GM18511 (cell line): Measurements from ENCODE around the gene F12.
"Not testable (repeated sequence)": the region's sequence is repeated elsewhere in the genome, so short reads cannot be mapped to it uniquely, and the experiment has no call there.

Experiments used
- ATAC-seq: cut with Tn5 transposase; IDR thresholded peaks from one replicate; pipeline ENCODE4 v1.9.1; 2021; ENCODE audit warnings: mild to moderate bottlenecking, moderate library complexity; ENCODE audit not compliant: unreplicated experiment

F12 gene

GRCh38 chr5:177390363-177391300 is 18.7 kb downstream of the F12 start:
- ATAC-seq = peak; percentile 67

DNA sequence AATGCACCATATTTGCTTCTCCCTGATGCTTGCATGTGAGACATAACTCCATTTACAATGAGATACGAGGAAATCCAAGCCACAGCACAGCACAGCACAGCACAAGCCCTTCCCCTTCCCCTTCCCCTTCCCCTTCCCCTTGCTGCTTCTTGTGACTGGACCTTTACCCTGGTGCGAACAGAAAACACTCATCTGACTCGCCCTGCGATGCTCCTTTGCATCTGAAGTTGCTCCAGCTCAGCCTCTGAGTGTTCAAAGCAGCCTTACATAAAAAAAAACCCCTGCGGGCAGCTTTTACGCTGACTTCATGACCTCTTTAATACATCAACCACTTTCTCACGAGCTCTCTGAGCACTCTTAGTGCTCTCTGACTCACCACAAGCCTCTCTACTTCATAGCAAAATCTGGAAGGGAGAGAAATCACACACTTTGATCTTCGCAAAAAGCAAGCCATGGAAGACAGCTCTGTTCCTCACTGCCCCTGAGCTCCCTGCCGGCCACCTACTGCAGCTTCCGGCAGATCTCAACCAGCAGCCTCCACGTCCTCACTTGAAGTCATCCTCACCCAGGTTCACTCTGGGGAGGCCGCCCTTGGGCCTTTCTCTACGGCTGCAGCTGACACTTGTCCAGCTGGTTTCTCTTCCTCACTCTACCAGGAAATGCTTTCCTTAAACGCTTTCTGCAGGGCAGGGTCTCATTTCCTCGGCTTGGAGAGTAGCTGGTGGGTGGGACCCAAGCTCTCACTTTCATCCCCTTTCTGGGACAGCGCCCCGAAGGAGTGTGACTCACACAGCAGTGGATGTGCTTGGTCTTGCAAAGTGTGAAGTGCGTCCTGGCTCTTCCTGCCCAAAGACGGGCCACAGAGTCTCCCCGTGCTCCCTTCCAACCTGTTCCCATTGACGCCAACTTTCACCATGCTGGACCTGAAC is 19.9 kb downstream of the F12 start:
- ATAC-seq = peak; percentile 51

- no peak for ATAC-seq
Observed at GRCh38 chr5:177388521-177389052, 20.8 kb downstream of the F12 start.

- no peak for ATAC-seq
Observed at GRCh38 chr5:177387405-177387804, 22.0 kb downstream of the F12 start.

DNA sequence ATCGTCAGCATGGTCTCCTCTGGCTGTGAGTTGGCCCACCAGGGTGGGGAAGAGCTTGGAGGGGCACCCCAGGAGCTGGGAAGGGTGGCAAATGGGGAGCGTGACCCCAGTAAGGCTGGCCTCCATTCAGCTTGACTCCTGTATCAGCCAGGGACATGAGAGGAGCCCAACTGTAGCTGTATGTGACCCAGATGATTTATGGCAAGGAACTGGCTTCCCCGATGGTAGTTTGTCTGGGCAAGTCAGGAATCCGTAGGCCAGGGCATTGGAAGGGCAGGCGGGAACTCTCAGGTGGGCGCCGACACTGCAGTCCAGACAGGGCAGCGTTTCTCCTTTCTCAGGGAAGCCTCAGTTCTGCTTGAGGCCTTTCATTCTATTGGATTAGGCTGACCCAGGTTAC is 22.8 kb downstream of the F12 start:
- ATAC-seq = no peak

DNA sequence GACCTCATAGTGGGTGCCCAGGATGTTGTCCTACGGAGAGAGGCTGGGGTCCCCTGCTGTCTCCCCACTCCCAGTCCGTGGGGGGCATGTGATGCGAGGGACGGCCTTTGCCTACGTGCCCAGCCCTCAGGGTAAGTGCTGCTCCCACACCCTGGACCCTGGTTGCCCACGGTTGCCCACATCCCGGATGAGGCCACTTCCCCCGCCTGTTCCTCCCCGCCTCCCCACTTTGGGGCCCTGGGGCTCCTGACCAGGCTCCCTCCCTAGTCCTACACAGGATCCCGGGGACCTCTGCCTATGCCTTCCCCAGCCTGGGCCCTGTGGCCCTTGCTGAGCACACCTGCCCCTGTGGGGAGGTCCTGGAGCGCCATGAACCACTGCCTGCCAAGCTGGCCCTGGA is 23.6 kb downstream of the F12 start:
- no peak for ATAC-seq

- no peak for ATAC-seq
Observed at GRCh38 chr5:177384134-177384533, 25.2 kb downstream of the F12 start, which contains the start of gene SLC34A1. SLC34A1 (plus strand) TSS chr5:177384434; CDS start chr5:177385742, 1,308 bp downstream.

DNA sequence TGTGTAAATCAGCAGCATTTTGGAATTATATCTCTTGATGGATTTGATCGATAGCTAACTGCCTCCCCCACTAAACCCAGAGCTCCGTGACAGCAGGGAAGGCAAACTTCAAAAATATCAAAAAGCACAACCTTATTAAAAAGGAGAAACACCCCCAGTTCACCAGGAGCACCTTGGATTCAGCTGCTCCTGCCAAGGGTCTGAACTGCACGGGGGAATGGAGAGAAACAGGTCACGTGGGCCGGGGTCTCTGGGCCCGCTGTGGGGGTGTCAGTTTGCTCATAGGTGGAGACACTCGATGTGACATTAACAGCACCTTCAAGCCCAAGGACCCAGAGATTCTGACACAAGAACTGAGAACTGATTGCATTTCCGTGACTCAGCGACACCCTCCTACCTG is 26.2 kb downstream of the F12 start:
- no peak for ATAC-seq

- no peak for ATAC-seq
Observed at GRCh38 chr5:177382423-177383029, 26.8 kb downstream of the F12 start.

DNA sequence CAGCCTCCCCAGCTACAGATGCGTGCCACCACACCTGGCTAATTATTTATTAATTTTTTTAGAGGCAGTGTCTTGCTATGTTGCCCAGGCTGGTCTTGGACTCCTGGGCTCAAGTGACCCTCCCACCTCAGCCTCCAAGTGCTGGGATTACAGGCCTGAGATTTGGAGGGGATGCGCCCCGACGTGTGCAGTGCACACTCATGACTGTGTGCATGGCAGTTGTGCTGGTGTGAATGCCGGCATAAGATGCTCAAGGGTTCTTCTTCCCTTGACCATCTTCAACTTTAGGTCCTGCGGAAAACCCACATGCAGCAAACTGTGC is 28.6 kb downstream of the F12 start:
- no peak for ATAC-seq

GRCh38 chr5:177378884-177379883 is 30.2 kb downstream of the F12 start:
- no peak for ATAC-seq

- no peak for ATAC-seq
Observed at GRCh38 chr5:177377851-177378776, 31.2 kb downstream of the F12 start.

DNA sequence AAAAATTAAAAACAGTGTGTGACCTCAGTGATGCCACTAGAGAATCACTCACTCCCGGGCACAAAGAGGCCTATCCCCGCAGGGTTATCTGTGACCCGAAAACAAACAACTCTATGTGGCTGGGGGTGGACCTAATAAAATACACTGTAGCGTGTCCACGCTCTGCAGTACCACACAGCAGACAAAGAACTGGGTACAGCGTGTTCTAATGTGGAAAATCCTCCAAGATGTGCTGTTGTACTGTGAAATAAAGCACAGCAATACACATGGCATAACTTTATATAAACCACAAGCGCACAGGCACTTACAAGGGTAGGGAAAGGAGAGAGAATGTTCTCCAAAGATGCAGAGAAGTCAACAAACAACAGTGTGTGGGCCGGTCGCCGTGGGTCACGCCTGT is 33.3 kb downstream of the F12 start:
- ATAC-seq = no peak

DNA sequence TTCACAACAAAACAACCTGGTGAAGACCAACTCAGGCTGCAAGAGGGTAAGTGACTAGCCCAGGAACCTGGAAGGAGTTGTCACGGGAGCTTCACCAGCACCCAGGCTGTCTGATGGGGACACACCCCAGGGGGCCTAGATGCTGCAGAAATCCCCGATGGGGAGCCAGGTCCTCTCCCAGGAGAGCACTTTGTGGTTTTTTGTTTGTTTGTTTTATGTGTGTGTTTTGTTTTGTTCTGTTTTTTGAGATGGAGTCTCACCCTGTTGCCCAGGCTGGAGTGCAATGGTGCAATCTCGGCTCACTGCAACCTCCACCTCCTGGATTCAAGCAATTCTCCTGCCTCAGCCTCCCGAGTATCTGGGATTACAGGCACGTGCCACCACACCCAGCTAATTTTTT is 33.8 kb downstream of the F12 start:
- ATAC-seq = not testable (repeated sequence)

DNA sequence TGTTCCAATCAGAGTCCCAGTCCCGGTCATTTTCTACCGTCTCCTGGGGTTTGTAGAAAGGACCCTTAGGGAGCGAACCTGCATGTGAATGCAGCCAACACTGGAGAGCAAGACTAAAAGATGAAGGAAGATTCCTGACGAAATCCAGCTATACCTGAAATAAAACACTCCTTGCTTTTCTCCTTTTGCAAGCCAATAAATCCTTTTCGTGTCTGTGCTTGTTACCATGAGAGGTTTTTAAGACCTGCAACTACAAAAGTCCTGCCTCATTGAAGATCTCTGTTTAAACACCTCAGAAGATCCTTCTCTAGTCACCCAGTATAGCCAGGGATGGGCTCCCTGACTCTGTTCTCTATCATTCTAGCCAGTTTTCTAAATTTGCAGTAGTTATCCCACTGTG is 35.2 kb downstream of the F12 start:
- ATAC-seq = no peak

DNA sequence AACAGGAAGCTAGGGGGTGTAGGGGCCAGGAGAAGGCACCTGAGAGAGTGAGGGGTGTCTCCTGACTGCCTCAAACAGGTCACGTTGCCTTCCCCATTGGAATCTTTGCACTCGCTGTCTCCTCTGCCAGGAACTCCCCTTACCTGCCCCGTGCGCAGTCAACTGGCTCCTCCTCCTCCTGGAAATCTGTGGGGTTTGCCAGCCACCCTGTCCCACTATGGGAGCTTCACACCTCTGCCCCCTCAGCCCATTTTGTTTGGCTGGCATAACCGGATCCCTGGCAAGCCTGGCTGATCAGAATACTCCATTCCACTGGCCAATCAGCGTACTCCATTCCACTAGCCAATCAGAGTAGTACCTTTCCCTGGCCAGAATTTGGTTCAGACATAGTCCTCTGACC is 35.6 kb downstream of the F12 start:
- ATAC-seq = no peak

GRCh38 chr5:177372910-177373309 is 36.5 kb downstream of the F12 start:
- ATAC-seq = no peak

- no peak for ATAC-seq
Observed at GRCh38 chr5:177372034-177372896, 37.1 kb downstream of the F12 start.
